ENCODE measurements around the gene RNF113B.

GRCh38 chr13:98212763-98213162, 35.7 kb upstream of the RNF113B start:
- no peak for TF ChIP-seq CTCF (IDR thresholded peaks at IDR 0.05)
- TF ChIP-seq EZH2 (IDR thresholded peaks at IDR 0.05): no peak
- TF ChIP-seq EZH2phosphoT487 (IDR thresholded peaks at IDR 0.05): no peak
